Thyroid gland (tissue), 4 donors: Measurements from ENCODE around the gene ZFR. TPM values are rescaled to one million over a fixed set of nuclear protein-coding genes. Genes with fewer than 3 reads are reported as not detected.

Experiments
- DNase-seq, 2 donors: peaks; one replicate each; pipeline ENCODE4 v3.0.0-alpha.2; 2019
- H3K27ac ChIP-seq, 3 donors: fragments of 200-600 bp; sonication (generic); 1 replicate in 2 of 3; 2 replicates in 1 of 3; pipeline ENCODE4 v1.5.1; 2016 to 2019; ENCODE audit warnings: mild to moderate bottlenecking in 1 of 3, moderate library complexity in 1 of 3
- H3K27me3 ChIP-seq: fragments of 200-600 bp; sonication (generic); one replicate; pipeline ENCODE4 v1.5.1; 2019
- H3K36me3 ChIP-seq, 2 donors: fragments of 200-600 bp; sonication (generic); one replicate each; pipeline ENCODE4 v1.5.1; 2016 to 2019
- H3K4me1 ChIP-seq, 2 donors: fragments of 200-600 bp; sonication (generic); one replicate each; pipeline ENCODE4 v1.5.1; 2017 to 2019
- H3K4me3 ChIP-seq, 3 donors: fragments of 200-600 bp; sonication (generic); replicated peaks in 1 of 3; 1 replicate in 2 of 3; 2 replicates in 1 of 3; pipeline ENCODE4 v1.5.1; 2016; ENCODE audit warnings: mild to moderate bottlenecking in 1 of 3
- H3K9me3 ChIP-seq: fragments of 200-600 bp; sonication (generic); one replicate; pipeline ENCODE4 v1.5.1; 2017
- POLR2A ChIP-seq, 2 donors: fragments of 450-650 bp; IDR thresholded peaks; one replicate each; pipeline ENCODE4 v1.6.1; 2017; ENCODE audit warnings: antibody characterized with exemption in 2 of 2, mild to moderate bottlenecking in 2 of 2, moderate library complexity in 1 of 2
- WGBS, 2 donors: methylation state at CpG; one replicate each; pipeline ENCODE4 v1.1.5; 2017; 5-methylcytosine and 5-hydroxymethylcytosine counted together
- intact Hi-C: fragments of 100-400 bp; cut with DNase I; formaldehyde crosslinking; loops from one replicate; pipeline ENCODE4 v1.15.1; 2023
- total RNA-seq, 4 donors: library from RNA; depleted of rRNA; stranded (reverse); fragments of >200 nt; gene quantifications; one replicate each; pipeline ENCODE4 v1.2.3, GENCODE V29; 2016
- TF ChIP-seq, protein P1 (sequence below), 6 experiments: fragments of 200-600 bp in 3 of 6; fragments of 450-650 bp in 3 of 6; sonication (generic) in 3 of 6; IDR thresholded peaks; one replicate each; pipeline ENCODE4 v1.5.1; 2016 to 2019; ENCODE audit warnings: antibody characterized with exemption in 6 of 6, mild to moderate bottlenecking in 2 of 6, inconsistent platforms in 1 of 6, moderate library complexity in 1 of 6

The ZFR gene
- total RNA-seq, 4 donors from 2014 or later, result 85.1 to 109 (median 92.2) TPM

DNA sequence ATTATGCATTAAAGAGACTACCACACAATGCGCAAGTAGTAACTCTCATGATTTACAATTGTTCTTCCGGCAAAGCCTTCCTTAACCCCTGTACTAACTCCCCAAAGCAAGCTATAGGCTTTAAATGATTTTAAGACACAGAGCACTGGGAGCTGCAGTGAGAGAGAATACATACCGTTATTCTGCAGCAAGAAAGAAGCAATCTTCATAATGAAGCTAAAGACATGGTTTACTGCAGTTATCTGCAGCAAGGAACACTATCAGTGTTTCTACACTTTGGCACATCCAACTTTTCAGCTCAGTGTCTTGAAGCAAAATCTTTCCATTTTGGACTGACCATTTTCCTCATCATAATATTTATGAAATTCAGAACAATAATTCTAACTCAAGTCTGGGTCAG is 61.0 kb downstream of the ZFR start:
- no peak for DNase-seq
- no peak for TF ChIP-seq POLR2A (IDR thresholded peaks at IDR 0.05)
- TF ChIP-seq, protein P1, sequence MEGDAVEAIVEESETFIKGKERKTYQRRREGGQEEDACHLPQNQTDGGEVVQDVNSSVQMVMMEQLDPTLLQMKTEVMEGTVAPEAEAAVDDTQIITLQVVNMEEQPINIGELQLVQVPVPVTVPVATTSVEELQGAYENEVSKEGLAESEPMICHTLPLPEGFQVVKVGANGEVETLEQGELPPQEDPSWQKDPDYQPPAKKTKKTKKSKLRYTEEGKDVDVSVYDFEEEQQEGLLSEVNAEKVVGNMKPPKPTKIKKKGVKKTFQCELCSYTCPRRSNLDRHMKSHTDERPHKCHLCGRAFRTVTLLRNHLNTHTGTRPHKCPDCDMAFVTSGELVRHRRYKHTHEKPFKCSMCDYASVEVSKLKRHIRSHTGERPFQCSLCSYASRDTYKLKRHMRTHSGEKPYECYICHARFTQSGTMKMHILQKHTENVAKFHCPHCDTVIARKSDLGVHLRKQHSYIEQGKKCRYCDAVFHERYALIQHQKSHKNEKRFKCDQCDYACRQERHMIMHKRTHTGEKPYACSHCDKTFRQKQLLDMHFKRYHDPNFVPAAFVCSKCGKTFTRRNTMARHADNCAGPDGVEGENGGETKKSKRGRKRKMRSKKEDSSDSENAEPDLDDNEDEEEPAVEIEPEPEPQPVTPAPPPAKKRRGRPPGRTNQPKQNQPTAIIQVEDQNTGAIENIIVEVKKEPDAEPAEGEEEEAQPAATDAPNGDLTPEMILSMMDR (IDR thresholded peaks at IDR 0.05), result no peak
- Histone ChIP-seq H3K9me3 (no peaks in the 10 kb centered on the region), H3K4me1 (no peaks in the 10 kb centered on the region), H3K36me3 (peaks cover 19 to 32% of the 10 kb centered on the region in 2 donors), H3K27me3 (no peaks in the 10 kb centered on the region), H3K4me3 (no peak overlapping the region), H3K27ac (no peak overlapping the region)
- 92 to 94% methylated on average over 3 of the region's 3 CpGs for WGBS, 2 donors
- intact Hi-C loops, result no loop called here

DNA sequence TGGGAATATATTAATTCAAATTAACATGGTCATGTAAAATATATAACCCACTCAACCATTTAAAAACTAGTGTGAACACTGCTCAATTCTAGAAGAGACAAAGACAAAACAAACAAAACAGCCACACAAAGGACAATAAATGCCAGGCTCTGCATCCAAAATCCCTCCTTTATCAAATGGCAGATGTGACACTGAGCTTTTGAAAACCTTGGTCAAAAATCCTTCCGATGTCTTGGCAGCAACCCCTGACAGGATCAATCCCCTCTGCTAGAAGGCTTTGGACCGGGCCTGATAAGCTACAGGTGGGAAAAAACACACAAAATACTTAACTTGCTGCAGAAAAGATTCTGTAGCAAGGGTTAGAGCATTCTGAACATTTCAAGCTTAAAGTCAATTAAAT is 61.5 kb downstream of the ZFR start:
- peaks cover 14 to 35% of the 10 kb centered on the region in 2 donors for H3K36me3 ChIP-seq
- no peaks in the 10 kb centered on the region for H3K9me3 ChIP-seq
- WGBS, 2 donors, result 93 to 98% methylated on average over 2 of the region's 2 CpGs
- DNase-seq, result no peak
- TF ChIP-seq, protein P1 (IDR thresholded peaks at IDR 0.05), result no peak
- no peak for TF ChIP-seq POLR2A (IDR thresholded peaks at IDR 0.05)
- no peak overlapping the region for H3K27ac ChIP-seq
- H3K4me3 ChIP-seq, result no peak overlapping the region
- no peaks in the 10 kb centered on the region for H3K4me1 ChIP-seq
- no peaks in the 10 kb centered on the region for H3K27me3 ChIP-seq
- intact Hi-C loops, result no loop called here

DNA sequence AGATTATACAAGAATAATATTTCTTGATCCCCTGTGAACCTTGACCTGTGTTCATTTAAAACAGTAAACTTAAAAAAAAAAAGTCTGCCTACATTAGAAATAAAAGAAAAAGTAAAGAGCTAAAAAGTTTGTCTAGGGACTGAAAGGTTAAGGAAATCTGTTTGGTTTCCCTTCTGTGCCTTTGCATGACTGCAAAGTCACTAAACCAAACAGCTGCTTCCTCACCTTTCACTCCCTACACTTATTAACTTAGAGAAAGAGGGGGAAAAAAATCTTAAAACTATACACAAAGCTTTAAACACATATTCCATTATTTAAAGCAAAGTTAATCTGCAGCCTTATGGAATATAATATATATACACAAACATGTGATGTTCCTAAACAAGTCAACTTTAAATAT is 65.1 kb downstream of the ZFR start:
- H3K4me1 ChIP-seq, result no peaks in the 10 kb centered on the region
- TF ChIP-seq POLR2A (IDR thresholded peaks at IDR 0.05), result no peak
- TF ChIP-seq, protein P1 (IDR thresholded peaks at IDR 0.05), result no peak
- DNase-seq, result no peak
- H3K27me3 ChIP-seq, result no peaks in the 10 kb centered on the region
- intact Hi-C loops, result no loop called here
- H3K36me3 ChIP-seq, result peaks cover 10 to 19% of the 10 kb centered on the region in 2 donors
- H3K4me3 ChIP-seq, result no peak overlapping the region
- no peak overlapping the region for H3K27ac ChIP-seq
- H3K9me3 ChIP-seq, result no peaks in the 10 kb centered on the region

DNA sequence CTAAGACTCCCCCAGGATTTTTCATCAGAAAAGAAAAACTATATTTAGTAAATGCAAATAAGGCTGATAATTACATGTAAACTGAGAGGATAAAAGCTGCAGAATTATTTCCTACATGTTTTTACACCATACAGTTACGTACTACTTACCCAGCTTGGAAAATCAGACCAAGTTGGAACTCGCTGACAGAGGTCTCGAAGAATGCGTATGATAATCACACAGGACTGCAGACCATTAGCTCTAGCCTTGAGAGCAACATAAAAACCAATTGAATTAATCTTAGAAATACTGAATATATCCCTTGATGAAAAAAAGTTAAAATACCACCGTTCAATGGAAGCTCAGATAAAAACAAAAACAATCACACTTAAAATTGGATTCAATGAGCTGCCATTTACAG is 65.6 kb downstream of the ZFR start:
- TF ChIP-seq, protein P1 (IDR thresholded peaks at IDR 0.05), result no peak
- TF ChIP-seq POLR2A (IDR thresholded peaks at IDR 0.05), result no peak
- H3K4me3 ChIP-seq, result no peak overlapping the region
- no peaks in the 10 kb centered on the region for H3K4me1 ChIP-seq
- 74 to 76% methylated on average over 5 of the region's 5 CpGs for WGBS, 2 donors
- peaks cover 10 to 19% of the 10 kb centered on the region in 2 donors for H3K36me3 ChIP-seq
- intact Hi-C loops, result no loop called here
- no peaks in the 10 kb centered on the region for H3K9me3 ChIP-seq
- H3K27me3 ChIP-seq, result no peaks in the 10 kb centered on the region
- DNase-seq, result no peak
- H3K27ac ChIP-seq, result no peak overlapping the region

DNA sequence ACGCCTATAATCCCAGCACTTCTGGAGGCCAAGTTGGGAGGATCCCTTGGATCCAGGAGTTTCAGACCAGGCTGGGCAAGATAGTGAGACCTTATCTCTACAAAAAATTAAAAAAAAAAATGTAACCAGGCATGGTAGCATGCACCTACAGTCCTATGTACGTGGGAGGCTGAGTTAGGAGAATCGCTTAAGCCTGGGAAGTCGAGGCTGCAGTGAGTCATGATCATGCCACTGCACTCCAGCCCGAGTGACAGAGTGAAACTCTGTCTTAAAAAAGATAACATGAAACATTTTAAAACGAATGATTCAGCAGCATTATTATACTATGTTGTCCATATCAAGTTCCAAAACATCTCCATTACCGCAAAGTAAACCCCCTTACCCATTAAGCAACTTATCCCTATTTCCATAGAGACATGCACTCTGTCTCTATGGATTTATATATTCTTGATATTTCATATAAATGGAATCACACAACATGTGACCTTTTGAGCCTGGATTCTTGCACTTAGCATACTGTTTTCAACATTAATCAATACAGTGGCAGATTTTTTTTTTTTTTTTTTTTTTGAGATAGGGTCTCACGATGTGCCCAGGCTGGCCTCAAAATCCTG is 74.9 kb downstream of the ZFR start:
- no peaks in the 10 kb centered on the region for H3K4me1 ChIP-seq
- WGBS, 2 donors, result 93 to 96% methylated on average over 8 of the region's 8 CpGs
- TF ChIP-seq POLR2A (IDR thresholded peaks at IDR 0.05), result no peak
- TF ChIP-seq, protein P1 (IDR thresholded peaks at IDR 0.05), result no peak
- intact Hi-C loops, result no loop called here
- H3K9me3 ChIP-seq, result no peaks in the 10 kb centered on the region
- H3K27me3 ChIP-seq, result no peaks in the 10 kb centered on the region
- peaks cover 4 to 12% of the 10 kb centered on the region in 2 donors for H3K36me3 ChIP-seq
- no peak overlapping the region for H3K4me3 ChIP-seq
- no peak overlapping the region for H3K27ac ChIP-seq
- no peak for DNase-seq
